ENCODE measurements around the gene NFIC.

The NFIC gene

DNA sequence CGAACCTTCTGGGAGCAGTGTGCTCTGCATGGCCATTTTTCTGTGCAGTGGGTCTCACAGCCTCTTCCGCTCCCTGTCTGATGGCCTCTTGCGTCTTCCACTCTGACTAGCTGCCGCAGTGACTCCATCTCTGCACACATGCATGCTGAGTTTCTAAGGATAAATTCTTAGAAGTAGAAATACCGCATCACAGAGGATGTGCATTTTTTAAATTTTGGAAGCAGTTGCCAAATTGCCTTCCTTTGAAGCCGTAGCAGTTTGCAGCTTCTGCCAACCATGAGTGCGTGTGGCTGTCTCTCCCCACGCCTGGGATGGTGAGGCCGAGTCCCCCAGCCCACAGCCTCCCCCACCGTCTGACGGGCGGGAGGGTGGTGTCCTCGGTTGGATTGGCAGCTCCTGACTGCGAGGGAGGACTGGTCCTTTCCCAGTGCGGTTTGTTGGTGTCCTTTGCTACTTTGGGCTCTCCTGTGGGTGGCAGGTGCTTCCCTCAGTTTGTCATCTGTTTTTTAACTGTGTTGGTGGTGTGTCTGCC lies 149.6 kb downstream of the NFIC start:
- DNase-seq: no peak

DNA sequence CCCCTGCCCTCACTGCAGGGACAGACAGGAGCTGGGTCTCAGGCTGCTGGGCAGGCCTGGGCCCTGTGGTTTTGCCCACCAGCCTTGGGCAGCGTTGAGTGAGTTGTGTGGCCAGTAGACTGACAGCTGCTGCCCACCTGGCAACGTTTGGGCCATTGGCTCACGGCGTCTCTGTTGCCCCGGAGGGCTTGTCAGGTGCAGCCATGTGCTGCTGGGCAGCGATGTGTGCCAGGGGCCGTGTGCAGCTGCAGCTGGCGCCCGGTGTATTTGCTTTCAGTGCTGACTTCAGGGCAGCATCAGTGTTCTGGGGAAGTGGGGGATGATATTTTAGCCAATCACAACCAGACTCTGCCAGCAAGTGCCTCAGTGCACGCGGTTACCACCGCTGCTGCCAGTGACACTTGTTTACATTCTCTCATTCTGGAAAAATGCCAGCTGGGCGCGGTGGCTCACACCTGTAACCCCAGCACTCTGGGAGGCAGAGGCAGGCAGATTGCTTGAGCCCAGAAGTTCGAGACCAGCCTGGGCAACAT lies 150.4 kb downstream of the NFIC start:
- peak; percentile 24 for DNase-seq

DNA sequence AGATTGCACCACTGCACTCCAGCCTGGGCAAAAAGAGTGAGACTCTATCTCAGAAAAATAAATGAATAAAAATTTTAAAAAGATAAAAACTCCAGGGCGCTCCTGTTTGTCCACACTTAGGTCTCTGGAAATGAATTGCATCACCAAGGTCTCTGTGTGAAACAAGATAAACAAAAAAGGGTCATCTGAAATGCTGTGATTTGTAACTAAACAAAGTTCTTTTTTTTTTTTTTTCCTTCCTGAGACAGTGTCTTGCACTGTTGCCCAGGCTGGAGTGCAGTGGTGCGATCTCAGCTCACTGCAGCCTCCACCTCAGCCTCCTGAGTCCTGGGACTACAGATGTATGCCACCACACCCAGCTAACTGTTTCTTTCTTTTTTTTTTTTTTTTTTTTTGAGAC lies 151.3 kb downstream of the NFIC start:
- no peak for DNase-seq

DNA sequence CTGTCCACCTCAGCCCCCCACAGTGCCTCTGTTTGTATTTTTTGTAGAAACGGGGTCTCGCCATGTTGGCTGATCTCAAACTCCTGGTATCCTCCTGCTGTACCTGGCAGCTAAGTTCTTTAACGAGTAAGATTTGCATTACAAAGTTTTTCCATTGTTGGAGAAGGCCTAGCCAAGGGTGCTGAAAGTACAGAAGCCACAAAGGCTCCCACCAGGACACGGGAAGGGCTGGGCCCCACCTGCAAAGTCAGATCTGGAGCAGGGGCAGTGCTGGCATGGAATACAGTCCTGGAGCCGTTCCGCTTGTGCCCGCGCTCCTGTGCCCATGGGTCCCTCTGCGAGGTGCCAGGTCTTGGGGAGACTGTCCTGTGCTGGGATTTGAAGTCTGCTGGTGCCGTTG lies 151.9 kb downstream of the NFIC start:
- DNase-seq: no peak

DNA sequence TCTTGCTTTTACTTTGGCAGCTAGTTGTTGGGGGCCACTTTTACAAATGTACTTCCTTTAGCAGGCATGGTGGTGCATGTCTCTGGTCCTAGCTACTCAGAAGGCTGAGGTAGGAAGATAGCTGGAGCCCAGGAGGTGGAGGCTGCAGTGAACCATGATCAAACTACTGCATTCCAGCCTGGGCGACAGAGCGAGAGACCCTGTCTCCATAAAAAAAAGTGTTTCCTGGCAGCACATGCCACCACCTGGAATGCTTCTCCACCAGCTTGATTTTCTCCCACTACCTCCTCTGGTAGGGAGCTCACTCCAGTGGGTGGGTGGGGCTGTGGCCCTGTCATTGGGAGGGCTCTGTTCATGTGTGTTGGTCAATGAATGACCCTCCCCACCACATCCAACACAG lies 152.3 kb downstream of the NFIC start:
- no peak for DNase-seq

Data from NCI-H446 treated with DMSO at 0.1 percent for 48 hours (cell line).